Measurements from ENCODE around the gene MIEF1. TPM values are rescaled to one million over a fixed set of nuclear protein-coding genes. Genes with fewer than 3 reads are reported as not detected.

Gene MIEF1
- total RNA-seq, 1 experiment from 2014 or later = 34.1 TPM

DNA sequence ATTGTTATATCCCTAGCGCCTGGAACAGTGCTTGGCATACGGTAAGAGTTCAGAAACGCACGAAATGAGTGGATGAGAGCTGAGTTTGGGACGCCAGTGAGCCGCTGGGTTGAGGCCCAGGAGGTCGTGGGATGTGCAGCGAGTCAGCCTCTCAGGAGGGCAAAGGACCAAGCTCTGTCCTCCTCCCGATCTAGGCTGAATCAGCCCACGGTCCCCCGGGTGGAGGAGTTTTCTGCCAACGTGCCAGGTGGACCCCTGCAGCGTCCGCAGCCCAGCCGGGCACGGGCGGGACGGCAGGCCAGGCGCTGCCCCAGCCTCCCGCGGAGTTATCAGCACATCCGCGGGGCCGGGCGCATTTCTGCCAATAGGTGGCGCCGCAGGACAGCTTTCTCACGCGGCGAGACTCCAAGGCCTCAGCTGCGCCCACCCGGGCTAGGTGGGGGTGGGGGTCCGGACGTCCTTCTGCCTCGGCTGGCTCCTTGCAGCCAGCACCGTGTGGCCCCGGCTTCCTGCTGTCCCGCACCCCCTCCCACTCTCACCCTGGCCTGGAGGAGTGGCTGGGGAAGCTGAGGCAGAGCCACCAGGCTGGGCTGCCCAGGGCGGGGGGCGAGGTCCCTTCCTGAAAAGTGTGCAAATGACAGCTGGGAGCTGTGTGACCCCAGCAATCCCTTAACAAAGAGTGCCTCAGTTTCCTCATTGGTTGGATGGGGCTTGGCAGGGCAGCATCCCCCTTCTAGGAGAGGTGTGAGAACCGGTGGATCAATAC, 32.7 kb downstream of the MIEF1 start:
- in situ Hi-C loops (cut with HindIII; ENCODE audit: low pct_unique_long_range_greater_than_20kb, low sequenced_read_pairs) = no loop called here
- DNase-seq (ENCODE audit: low read depth, low spot score) = peak; percentile 75

DNA sequence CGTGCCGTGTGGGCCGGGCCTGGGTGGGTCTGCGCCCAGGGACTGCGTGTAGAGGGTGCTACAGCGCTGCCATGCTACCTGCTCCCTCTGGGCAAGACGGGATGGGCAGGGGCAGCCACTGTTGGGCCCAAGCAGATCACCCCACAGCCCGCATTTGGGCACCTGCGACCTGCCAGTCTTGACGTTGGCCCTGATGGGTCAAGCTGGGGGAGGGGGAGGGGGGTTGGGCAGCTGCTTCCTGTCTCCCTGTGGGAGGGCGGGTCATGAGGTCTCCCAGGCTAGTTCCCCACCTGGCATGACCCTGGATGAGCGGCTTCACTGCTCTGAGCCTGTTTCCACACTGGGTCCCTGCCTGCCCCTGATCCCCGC, 33.3 kb downstream of the MIEF1 start:
- no peak for DNase-seq (ENCODE audit: low read depth, low spot score)
- in situ Hi-C loops (cut with HindIII; ENCODE audit: low pct_unique_long_range_greater_than_20kb, low sequenced_read_pairs) = no loop called here

DNA sequence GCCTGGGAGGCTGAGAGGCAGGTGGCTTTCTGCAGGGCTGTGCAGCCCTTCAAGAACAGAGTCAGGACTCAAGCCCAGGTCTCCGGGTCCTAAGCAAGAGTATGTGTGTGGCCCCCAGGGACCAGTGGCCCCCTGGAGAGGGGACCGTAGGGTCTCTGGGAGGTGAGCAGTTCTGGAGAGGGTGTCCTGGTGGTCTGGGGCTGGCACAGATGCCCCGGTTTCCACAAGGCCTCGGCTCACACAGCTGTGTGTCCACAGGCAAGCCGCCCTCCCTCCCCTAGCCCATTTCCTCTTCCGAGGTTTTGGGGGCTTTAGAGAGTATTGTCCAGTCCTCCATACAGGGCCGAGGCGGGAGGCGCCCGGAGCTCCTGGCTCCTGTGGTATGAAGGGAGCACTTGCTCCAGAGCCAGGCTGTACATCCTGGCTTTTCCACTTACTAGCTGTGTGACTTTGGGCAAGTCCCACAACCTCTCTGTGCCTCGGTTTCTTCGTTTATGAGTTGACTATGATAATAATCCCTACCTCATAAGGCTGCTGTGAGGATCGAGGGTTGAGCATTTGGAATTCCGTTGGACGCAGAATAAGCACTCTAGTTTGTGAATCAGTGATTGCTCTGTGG, 33.9 kb downstream of the MIEF1 start:
- in situ Hi-C loops (cut with HindIII; ENCODE audit: low pct_unique_long_range_greater_than_20kb, low sequenced_read_pairs) = no loop called here

DNA sequence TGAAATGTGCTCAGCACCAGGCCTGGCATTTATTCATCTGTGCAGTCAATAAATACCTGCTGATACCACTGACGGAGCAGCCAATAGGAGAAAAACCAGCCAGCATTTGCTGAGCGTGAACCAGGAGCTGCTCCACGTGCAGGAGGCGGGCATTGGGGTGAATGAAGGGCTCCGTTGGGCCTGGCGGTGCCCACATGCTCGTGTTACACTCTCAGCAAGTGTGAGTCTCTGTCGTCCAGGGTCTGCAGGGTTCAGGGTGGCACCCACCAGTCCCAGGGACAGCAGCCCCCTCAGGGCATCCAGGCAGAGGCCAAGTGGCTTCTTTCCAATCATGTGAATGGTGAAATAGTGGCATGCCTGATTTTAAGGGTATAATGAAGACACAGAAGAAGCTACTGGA, 34.6 kb downstream of the MIEF1 start:
- no peak for DNase-seq (ENCODE audit: low read depth, low spot score)
- in situ Hi-C loops (cut with HindIII; ENCODE audit: low pct_unique_long_range_greater_than_20kb, low sequenced_read_pairs) = no loop called here

More for the DNA sequence above, 33.9 kb downstream of the MIEF1 start:
- no peak for DNase-seq (ENCODE audit: low read depth, low spot score)

DNA sequence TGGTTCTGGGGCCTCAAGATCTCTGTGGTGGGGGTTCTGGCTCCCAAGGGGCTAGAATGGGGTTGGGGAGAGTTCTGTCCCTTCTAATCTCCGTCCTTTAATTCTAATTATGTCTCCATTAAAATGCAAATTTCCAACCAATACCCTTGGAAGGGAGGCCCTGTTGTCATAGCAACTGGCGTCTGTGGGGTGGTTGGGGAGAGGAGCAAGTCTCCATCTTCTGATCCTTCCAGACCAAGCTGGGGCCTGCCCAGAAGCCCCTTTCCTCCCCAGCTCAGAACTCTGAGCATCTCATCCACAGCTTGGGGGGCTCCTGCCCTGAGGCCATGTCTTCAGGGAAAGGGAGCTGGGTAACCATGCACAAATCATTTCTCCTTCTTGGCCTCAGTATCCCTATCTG, 35.9 kb downstream of the MIEF1 start:
- in situ Hi-C loops (cut with HindIII; ENCODE audit: low pct_unique_long_range_greater_than_20kb, low sequenced_read_pairs) = no loop called here
- no peak for DNase-seq (ENCODE audit: low read depth, low spot score)

DNA sequence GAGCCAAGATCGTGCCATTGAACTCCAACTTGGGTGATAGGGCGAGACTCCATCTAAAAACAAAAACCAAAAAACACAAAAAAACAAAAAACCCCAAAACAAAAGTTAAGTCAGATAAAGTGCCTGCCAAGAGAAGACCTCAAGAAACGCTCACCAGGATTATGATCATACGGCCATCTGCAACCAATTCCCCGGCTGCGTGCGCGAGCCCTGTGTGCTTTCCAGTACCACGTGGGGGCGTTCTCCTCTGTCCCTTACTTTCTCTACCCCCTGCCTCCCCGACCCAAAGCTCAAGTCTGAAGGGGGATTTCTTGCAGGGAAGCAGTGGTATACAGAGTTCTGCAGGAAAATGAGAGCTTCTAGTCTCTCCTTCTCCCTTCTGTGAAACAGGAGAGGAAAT, 41.0 kb downstream of the MIEF1 start:
- in situ Hi-C loops (cut with HindIII; ENCODE audit: low pct_unique_long_range_greater_than_20kb, low sequenced_read_pairs) = no loop called here
- peak; percentile 68 for DNase-seq (ENCODE audit: low read depth, low spot score)

DNA sequence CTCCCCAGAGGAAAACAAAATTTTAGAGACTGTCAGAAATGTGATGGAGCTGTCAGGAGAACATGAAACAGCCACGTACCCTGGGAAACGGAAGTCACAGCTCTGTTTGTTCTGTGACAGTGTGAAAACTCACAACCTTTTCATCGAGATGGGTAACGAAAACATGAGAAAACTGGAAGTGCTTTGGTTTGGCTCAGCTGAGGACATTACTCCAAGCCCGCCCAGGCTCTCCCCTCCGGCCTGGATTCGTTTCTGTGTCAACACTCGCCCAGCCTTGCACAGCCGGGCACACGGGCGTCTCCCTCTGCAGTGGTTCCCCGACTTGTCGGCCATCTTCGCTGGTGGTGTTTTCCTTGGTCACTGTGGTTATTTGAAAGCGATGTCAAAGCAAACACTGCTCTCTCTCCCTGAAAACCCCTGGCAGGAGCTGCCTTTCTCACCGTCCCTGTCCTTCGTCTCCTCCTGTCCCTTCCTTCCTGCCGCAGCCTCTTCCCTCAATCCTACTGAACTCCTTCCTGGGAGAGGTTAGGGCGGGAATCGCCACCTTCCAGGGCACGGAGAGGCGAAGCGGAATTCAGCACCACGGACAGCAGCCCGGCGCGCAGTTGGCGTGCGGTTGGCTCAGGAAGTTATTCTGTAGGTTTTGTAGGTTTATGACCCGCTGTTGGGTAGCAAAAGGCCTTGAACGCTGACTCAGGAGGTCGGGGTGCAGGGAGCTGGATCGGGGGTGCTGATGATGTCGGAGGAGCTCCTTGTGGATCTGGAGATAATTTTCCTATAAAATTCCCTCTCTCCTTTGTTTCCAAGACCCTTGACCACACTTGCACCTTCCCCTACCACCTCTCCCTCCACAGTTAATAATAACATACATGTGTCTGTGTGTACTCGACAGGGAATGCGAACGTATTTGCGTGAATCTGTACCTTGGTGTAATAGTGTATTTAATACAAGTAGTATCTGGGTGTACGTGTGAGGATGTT, 43.6 kb downstream of the MIEF1 start:
- peak; percentile 58 for DNase-seq (ENCODE audit: low read depth, low spot score)
- in situ Hi-C loops (cut with HindIII; ENCODE audit: low pct_unique_long_range_greater_than_20kb, low sequenced_read_pairs) = no loop called here

DNA sequence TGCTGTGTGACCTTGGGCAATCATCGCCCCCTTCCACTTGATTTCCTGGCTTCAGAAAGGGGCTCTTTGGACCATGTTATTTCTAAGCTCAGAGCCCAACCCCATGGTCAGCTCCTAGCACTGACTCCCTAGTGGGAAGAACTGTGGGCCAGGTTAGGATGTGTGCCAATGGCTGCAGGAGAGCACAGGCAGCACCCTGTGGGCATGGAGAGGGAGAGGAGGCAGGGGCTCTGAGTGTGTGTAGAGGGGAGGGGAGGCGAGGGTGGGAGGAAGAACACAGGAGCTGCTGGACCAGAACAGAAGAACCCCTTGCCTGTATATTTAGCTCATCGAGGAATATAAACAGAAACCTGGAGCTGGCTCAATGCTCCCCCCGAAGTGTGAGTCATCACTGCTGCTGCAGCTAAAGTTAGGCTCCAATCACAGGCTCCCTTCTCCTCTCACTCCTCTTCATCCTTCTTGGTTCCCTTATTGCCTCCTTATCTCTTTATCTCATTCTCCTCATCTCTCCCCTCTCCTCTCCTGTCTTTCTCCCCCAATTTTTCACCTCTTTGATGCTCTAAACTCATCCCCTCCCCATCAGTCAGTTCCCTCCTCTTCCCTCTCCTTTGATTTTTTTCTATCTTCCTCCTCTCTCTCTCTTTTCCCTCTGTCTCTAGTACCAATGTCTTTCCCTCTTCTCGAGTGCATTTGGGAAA, 44.9 kb downstream of the MIEF1 start:
- DNase-seq (ENCODE audit: low read depth, low spot score) = no peak
- in situ Hi-C loops (cut with HindIII; ENCODE audit: low pct_unique_long_range_greater_than_20kb, low sequenced_read_pairs) = no loop called here

DNA sequence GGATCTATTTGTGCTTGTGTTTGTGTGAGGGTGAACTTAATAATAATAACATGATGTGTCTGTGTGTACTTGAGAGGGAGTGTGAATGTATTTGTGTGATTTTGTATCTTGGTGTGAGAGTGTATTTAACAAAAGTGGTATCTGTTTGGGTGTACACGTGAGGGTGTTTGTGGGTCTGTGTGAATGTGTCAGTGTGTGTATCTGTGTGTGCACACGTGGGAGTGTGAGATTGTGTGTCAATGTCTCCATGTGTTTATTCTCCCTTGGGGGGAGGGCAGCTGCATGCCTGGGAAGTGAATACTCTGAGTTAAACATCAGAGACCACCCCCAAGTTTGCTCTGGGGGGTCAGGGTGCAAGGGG, 45.5 kb downstream of the MIEF1 start:
- in situ Hi-C loops (cut with HindIII; ENCODE audit: low pct_unique_long_range_greater_than_20kb, low sequenced_read_pairs) = no loop called here
- DNase-seq (ENCODE audit: low read depth, low spot score) = no peak

DNA sequence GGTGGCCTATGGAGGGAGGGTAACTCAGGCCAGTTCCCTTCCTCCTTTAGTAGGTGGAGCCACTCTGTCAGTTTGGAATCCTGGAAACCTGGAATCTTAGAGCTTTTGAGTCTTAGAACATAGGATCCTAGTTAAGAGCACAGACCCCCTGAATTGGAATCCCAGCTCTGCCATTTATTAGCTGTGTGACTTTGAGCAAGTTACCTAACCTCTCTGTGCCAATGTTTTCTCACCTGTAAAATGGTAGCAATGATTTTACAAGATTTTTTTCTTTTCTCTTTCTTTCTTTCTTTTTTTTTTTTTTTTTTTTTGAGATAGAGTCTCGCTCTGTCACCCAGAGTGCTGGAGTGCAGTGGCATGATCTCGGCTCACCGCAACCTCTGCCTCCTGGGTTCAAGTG, 51.3 kb downstream of the MIEF1 start:
- in situ Hi-C loops (cut with HindIII; ENCODE audit: low pct_unique_long_range_greater_than_20kb, low sequenced_read_pairs) = loop anchor here (25.0 kb wide), 1 partner anchor 459 kb away; no protein-coding TSS in a partner anchor
- no peak for DNase-seq (ENCODE audit: low read depth, low spot score)

DNA sequence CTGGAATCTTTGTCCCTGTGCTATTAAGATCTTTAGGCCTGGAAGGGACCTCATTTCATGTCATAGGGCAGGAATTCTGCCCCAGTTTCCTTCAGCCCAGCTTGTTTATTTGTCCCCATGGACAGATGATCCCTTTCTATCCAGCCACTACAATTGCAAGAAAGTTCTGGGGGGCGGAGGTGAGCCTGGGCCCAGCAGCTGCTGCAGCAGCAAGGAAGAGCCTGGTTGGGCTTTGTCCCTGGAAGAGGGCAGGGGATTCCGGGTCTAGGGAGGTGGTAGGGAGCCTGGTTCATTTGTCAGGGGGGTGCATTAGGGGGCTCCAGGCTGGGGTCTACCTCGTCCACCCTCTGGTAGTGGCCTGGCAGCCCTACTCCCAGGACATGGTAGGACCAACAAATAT, 52.1 kb downstream of the MIEF1 start:
- in situ Hi-C loops (cut with HindIII; ENCODE audit: low pct_unique_long_range_greater_than_20kb, low sequenced_read_pairs) = loop anchor here (25.0 kb wide), 1 partner anchor 458 kb away; no protein-coding TSS in a partner anchor
- no peak for DNase-seq (ENCODE audit: low read depth, low spot score)

DNA sequence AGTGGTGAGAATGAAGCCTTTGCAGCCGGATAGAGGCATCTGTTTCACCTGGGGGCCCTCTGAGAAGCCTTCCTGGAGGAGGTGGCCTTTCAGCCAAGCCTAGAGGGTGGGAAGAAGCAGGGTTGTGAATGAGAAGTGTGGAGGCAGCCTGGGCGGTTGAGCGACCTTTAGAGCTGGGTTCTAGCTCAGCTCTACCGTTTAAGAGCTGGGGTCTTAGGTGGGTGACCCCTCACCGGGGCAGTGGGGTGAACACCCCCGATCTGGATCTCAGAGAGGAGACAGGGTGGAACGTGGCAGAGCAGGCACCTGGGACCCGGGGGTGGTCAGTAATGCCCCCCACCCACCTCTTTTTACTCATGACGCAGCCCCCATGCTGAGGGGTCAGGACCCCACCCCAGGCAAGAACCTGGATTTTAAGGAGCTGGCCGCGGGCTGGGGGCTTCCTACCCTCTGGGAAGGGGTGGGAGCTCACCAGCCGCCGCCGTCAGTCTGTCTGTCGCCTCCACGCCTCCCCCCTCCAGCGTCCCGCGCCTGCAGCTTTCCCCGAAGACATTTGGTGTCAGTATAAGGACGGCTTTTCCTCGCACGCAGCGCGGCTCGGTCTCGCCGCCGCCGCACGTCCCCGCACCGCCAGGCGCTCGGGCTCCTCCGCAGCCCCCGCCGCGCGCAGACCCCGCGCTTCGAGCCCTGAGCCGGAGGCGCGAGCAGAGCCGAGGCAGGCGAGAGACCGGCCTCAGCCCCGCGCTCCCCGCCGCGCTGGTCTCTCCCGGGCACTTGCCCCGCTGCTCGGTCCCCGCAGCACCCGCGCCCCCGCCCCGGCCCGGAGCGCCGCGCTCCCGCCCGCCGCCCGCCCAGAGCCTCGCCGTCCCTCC, 55.1 kb downstream of the MIEF1 start:
- in situ Hi-C loops (cut with HindIII; ENCODE audit: low pct_unique_long_range_greater_than_20kb, low sequenced_read_pairs) = loop anchor here (25.0 kb wide), 1 partner anchor 455 kb away; no protein-coding TSS in a partner anchor
- peak; percentile 33 for DNase-seq (ENCODE audit: low read depth, low spot score)

DNA sequence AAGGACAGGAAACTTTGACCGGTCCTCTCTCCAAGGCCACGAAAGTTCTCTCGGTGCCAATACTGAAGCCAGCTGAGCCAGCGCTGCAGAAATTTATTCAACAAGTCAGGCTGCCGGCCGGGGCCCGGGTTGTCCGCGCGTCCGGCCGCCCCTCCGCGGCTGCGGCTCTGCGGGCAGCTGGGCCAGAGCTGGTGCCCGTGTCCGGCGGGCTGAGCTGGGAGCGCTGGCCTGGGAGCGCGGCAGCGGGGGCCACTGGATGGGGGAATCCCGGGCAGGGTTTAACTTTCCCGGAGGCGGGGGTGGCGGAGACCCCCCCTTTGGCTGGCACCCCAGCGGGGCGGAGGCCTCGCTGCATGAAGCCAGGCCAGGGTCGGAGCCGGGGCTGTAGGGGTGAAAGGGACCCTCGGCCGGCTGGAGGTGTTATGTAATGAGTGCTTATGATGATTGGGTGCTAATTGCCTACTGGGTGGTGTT, 56.2 kb downstream of the MIEF1 start:
- no peak for DNase-seq (ENCODE audit: low read depth, low spot score)
- in situ Hi-C loops (cut with HindIII; ENCODE audit: low pct_unique_long_range_greater_than_20kb, low sequenced_read_pairs) = loop anchor here (25.0 kb wide), 1 partner anchor 454 kb away; no protein-coding TSS in a partner anchor

DNA sequence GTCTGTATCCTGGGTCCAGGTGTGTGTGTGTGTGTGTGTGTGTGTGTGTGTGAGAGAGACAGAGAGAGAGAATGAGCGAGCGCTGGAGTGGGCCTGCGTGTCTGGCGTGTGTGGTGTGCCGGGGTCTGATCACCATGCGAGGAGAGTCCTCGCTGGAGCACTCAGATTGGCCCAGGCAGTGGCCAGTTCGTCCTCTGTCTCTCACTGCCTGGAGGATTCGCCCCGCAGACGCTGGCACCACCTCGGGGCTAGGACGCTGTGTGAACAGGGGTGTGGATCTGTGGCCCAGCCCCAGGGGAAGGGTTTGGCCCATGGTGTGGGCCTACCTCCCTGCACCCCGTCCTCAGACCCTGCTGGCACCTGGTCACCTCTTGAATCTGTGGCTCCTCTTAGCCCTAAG, 56.9 kb downstream of the MIEF1 start:
- in situ Hi-C loops (cut with HindIII; ENCODE audit: low pct_unique_long_range_greater_than_20kb, low sequenced_read_pairs) = loop anchor here (25.0 kb wide), 1 partner anchor 453 kb away; no protein-coding TSS in a partner anchor

DNA sequence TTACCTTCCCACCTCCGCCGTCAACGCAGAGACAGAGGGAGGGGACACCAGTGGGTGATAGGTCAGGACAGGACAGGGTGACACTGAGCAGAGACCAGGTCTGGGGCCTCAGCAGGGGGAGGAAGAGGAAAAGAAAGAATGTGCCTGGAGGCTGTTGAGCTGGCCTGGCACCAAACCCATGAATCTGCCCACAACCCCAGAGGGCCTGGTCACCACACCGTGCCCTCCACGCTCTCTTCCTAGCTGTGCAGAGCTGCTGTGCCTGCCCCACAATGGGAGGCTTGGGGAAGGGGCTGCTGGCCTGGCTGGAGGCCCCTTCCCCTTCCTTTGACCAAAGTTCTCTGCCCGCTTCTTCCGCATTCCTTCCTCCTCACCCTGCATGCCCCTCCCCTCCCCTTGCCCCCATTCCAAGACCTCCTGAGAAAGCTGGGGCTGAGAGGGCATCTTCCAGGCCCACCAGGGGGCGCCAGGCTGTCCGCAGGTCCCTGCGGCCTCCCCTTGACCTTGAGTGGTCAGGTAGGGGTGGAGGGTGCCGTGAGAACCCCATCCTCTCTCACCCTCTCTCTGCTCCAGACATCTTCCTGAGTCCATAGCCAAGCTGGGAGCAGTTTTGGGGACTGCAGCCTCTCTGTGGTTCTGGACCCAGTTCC, 57.5 kb downstream of the MIEF1 start:
- in situ Hi-C loops (cut with HindIII; ENCODE audit: low pct_unique_long_range_greater_than_20kb, low sequenced_read_pairs) = loop anchor here (25.0 kb wide), 1 partner anchor 453 kb away; no protein-coding TSS in a partner anchor
- DNase-seq (ENCODE audit: low read depth, low spot score) = peak; percentile 47

More for the DNA sequence above, 56.9 kb downstream of the MIEF1 start:
- DNase-seq (ENCODE audit: low read depth, low spot score) = no peak

DNA sequence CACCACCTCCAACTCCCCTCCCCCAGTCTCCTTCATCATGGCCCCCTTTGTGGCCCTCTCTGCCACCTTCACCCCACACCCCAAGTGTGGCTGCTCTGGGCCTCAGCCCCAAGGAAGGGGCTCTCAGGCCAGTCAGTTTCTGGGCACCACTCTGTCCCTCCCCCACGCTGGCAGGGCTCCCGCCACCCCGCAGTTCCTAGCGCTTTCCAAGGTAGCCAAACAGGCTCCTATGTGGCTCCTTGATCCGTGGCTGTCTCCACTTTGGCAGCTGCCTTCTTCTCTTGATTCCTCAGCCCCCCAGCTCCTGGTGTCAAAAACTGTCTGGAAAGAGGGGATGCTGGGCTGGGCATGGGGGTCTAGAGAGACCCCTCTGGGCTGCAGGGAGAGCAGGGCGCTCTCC, 58.0 kb downstream of the MIEF1 start:
- in situ Hi-C loops (cut with HindIII; ENCODE audit: low pct_unique_long_range_greater_than_20kb, low sequenced_read_pairs) = loop anchor here (25.0 kb wide), 1 partner anchor 452 kb away; no protein-coding TSS in a partner anchor
- no peak for DNase-seq (ENCODE audit: low read depth, low spot score)
